Gastrocnemius medialis (tissue), 4 donors: ENCODE data around the gene NOTCH4.

Experiments
- POLR2A ChIP-seq, 2 donors: fragments of 450-650 bp; IDR thresholded peaks; one replicate each; pipeline ENCODE4 v1.6.1; 2017; ENCODE audit warnings: antibody characterized with exemption in 2 of 2, mild to moderate bottlenecking in 2 of 2, moderate library complexity in 2 of 2
- TF ChIP-seq, protein P1 (sequence below), 5 experiments: fragments of 450-650 bp in 3 of 5; fragments of 200-600 bp in 2 of 5; sonication (generic) in 2 of 5; IDR thresholded peaks in 4 of 5; conservative IDR thresholded peaks in 1 of 5; 1 replicate in 4 of 5; 2 replicates in 1 of 5; pipeline ENCODE4 v1.5.1; 2016 to 2019; ENCODE audit warnings: antibody characterized with exemption in 5 of 5, mild to moderate bottlenecking in 3 of 5, moderate library complexity in 3 of 5

- no peak for TF ChIP-seq POLR2A (IDR thresholded peaks at IDR 0.05)
- TF ChIP-seq, protein P1, sequence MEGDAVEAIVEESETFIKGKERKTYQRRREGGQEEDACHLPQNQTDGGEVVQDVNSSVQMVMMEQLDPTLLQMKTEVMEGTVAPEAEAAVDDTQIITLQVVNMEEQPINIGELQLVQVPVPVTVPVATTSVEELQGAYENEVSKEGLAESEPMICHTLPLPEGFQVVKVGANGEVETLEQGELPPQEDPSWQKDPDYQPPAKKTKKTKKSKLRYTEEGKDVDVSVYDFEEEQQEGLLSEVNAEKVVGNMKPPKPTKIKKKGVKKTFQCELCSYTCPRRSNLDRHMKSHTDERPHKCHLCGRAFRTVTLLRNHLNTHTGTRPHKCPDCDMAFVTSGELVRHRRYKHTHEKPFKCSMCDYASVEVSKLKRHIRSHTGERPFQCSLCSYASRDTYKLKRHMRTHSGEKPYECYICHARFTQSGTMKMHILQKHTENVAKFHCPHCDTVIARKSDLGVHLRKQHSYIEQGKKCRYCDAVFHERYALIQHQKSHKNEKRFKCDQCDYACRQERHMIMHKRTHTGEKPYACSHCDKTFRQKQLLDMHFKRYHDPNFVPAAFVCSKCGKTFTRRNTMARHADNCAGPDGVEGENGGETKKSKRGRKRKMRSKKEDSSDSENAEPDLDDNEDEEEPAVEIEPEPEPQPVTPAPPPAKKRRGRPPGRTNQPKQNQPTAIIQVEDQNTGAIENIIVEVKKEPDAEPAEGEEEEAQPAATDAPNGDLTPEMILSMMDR (IDR thresholded peaks at IDR 0.05 in 4 of 5, conservative IDR thresholded peaks at IDR 0.05 in 1 of 5) = no peak
Observed at GRCh38 chr6:32151181-32151862, 72.5 kb downstream of the NOTCH4 start.
